Upper lobe of left lung (tissue), 4 donors: ENCODE results near the gene ORMDL3.

ENCODE experiments used
- CTCF ChIP-seq, 6 experiments: fragments of 450-650 bp in 4 of 6; fragments of 200-600 bp in 2 of 6; sonication (generic) in 2 of 6; IDR thresholded peaks; one replicate each; pipeline ENCODE4 v1.5.1; 2016 to 2019; ENCODE audit warnings: antibody characterized with exemption in 6 of 6
- EP300 ChIP-seq, 4 donors: sonication (generic); formaldehyde crosslinking; IDR thresholded peaks; one replicate each; pipeline ENCODE4 v1.5.1; 2017; ENCODE audit warnings: antibody characterized with exemption in 4 of 4, control low read depth in 2 of 4
- POLR2A ChIP-seq, 4 donors: fragments of 450-650 bp; IDR thresholded peaks; one replicate each; pipeline ENCODE4 v1.5.1; 2016 to 2017; ENCODE audit warnings: antibody characterized with exemption in 4 of 4, mild to moderate bottlenecking in 2 of 4
- POLR2AphosphoS5 ChIP-seq, 2 donors: sonication (generic); formaldehyde crosslinking; IDR thresholded peaks; one replicate each; pipeline ENCODE4 v1.5.1; 2017; ENCODE audit warnings: antibody characterized with exemption in 2 of 2

GRCh38 chr17:39937447-39937846 lies 10.0 kb upstream of the ORMDL3 start:
- TF ChIP-seq POLR2A (IDR thresholded peaks at IDR 0.05) (no peak), EP300 (IDR thresholded peaks at IDR 0.05) (no peak), CTCF (IDR thresholded peaks at IDR 0.05) (no peak), POLR2AphosphoS5 (IDR thresholded peaks at IDR 0.05) (no peak)
